GM21619 (cell line): Measurements from ENCODE around the gene HEPHL1.

Source experiments
- ATAC-seq: cut with Tn5 transposase; IDR thresholded peaks from one replicate; pipeline ENCODE4 v1.9.1; 2021; ENCODE audit not compliant: unreplicated experiment

Gene HEPHL1

DNA sequence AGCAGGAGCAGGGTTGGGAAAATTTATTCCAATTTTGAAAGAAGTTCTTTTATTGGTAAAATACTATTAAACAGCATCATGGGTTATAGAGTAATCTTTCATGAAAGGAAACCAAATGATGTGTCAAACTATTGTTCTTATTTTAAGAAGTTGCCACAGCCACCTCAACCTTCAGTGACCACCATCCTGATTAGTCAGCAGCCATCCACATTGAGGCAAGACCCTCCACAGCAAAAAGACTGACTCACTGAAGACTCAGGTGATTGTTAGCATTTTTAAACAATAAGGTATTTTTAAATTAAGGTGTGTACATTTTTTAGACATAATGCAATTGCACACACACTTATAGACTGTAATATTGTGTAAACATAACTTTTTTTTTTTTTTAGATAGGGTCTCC is 3.7 kb upstream of the HEPHL1 start:
- ATAC-seq: no peak

DNA sequence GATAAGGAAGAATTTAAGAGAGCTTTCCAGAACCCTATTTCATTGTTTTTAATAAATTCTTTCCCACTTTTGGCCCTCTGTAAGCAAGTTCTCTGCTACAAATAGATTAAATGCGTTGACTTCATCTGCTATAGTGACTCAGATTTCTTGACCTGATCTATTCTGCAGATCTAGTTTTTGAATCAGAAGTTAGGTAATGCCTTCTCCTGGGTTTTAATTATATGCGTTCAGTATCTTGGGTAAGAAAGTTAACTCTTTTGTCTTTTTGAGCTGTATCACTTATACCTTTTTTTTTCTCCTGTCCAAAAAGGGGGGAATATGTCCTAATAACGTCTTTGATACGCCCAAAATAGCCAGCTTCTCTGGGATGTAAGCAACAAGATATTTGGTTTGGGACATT is 2.4 kb upstream of the HEPHL1 start:
- no peak for ATAC-seq

DNA sequence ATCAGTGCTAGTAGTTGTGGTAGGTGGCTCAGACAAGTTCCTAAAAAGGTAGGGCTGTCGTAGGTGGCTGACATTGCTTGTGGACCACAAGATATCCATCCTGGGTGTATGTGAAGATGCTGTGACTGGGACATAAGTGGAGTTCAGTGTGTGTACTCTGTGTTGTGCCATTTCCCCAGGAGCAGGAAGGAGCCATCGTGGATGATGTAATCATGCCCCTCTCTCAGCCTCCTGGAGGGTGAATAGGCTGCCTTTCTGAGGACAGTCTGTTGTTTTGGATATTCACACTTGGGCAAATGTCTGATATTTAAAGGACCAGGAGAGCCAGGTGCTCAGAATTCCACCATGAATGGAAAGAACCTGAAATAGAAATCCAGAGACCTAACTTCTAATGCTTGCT is 2.7 kb downstream of the HEPHL1 start:
- ATAC-seq: no peak

DNA sequence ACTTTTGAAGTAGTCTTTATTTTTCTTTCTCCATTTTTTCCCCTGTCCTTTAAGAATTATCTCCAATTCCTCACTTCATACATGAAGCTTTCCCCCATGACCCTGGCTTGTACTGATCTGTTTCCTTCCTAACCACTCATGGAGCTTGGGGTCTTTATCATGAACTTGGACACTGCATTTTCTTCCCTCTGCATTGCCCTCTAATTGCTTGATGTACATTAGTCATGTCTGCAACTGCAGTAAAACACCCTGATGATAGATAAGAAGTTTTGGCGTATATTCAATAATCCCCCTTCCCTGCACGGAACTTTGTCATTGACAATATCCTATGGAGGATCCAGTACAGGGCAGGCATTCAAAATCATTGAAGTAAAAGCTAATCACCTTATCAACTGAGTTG is 3.4 kb downstream of the HEPHL1 start:
- ATAC-seq: no peak

DNA sequence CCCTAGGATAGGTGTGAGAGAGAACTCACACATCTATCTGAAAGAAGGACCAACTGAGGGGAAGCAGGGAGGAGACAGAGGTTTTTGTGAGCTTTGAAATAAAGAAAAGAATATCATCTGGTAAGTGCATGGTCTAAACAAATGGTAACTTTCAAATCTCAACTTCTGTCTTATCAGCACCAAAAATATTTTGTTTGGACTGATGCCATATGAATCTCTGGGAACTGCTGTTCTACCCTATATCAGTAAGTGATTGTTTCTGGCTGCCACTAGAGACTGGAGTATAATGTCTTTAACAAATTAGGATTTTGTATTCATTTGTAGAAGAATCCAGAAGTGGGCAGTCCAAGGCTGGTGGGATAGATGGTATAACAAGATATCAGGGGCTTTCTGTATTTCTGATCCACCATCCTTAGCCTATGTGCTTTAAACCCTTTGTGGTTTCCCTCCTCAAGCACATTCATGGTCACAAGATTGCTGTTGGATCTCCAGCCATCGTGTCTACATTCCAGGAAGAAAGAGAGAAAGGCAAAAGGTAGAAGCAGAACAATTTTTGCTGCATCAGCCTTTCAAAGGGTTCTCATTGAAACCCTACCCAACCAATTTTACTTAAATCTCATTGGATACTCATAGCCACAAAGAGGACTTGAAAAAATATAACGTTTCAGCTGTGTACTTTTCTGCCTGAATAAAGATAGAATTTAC is 4.7 kb downstream of the HEPHL1 start:
- no peak for ATAC-seq

DNA sequence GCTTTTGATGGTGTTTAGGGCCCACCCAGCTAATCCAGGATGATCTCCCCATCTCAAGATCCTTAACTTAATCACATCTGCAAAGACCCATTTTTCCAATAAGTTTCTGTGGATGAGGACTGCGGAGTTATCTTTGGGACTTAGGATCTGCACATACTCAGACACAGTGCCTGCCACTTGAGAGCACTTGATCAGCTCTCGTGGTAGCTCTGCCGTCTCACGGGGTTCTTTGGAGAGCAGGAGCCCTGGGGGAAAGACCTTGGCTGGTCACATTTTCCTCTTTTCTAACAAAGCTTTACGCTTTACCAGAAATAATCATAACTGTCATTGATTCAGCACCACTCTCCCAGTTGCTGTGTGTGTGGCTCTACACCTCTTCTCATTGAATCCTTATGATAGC is 6.1 kb downstream of the HEPHL1 start:
- no peak for ATAC-seq

DNA sequence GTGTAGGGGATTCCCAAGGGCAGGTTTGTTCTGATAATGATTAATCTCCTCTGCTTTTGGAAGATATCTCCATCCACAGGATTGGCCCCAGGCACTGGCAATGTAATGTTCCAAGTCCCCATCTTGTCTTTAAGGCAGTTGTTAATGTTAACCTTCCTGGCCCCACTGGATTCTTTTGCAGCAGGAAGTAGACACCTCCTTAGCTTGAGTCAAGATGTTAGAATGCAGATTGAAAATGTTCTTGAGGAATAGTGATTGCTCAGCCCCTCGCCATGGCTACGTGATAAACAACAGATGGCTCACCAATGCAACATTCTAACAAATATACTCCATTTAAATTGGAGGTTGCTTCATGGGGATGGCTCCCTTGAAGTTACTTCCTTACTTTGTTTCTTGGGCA is 7.3 kb downstream of the HEPHL1 start:
- ATAC-seq: no peak

DNA sequence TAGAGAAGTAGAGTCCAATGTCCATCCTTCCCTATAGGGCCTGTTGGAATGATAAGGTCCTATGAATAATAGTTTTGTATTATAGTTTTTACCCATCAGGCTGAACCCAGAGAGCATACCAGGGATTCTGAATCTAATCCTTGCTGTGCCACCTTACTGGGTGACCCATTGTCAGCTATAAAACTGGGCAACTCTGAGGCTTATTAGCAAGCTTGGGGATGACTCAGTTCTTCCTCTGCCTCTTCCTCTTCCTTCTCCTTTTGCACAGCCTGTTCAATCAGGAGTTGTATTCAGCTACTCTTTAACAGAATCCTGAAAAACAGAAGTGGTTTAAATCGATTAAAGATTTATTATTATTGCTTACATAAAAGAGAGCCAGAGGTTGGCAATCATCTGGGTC is 8.9 kb downstream of the HEPHL1 start:
- ATAC-seq: no peak

DNA sequence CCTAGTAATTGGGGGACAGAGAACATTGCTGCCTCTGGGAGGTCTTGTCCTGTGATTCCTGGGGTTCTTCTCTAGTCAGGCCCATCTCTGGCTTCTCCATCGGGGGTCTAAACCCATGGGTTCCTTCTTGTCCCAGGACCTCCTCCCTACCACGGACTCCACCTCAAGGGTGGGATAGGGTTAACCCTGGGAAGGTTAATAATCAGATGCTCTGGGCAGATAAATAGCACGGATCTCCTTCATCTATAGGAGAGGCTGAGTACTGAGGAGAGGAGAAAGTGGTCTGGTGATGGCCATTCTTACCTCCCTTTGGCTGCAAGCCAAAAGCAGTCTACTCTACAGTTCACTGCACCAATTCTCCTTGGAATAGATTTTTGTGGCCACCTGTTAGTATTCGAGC is 10.5 kb downstream of the HEPHL1 start:
- ATAC-seq: no peak

DNA sequence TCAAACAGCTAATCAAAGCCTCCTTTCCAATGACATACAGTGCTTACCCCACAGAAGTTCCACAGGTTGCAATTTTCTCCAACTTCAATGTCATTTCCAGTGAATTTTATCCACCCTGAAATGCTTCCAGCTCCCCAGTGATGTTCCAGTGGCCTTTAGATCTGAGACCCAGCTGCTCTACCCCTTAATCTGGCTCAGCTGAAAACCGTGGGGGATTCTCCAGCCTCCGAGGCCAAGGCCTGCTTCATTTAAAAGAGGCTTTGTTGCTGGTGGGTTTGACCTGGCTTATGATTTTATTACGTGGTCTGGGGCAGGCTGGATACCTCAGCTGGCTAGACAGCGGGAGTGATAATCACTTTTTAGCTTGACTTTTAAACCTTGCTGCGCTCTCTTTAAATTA is 10.9 kb downstream of the HEPHL1 start:
- no peak for ATAC-seq

DNA sequence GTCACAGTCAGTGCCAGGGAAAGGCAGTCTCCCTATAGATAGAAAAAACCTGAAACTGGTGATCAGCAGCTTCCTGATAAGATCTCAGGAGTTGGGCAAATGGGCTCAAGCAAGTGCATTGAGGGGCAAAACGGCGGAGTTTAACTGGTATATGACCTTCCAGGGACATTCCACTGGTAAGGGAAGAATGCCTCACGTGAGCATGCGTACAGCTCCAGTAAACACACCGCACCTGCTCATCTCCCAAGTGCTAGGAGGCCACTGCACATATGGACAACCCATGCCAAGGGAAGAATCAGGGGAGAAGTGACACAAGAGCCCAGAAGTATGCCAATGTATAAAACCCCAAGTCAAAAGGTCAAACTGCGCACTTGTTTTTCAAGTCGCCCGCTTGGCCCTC is 11.6 kb downstream of the HEPHL1 start:
- ATAC-seq: no peak

DNA sequence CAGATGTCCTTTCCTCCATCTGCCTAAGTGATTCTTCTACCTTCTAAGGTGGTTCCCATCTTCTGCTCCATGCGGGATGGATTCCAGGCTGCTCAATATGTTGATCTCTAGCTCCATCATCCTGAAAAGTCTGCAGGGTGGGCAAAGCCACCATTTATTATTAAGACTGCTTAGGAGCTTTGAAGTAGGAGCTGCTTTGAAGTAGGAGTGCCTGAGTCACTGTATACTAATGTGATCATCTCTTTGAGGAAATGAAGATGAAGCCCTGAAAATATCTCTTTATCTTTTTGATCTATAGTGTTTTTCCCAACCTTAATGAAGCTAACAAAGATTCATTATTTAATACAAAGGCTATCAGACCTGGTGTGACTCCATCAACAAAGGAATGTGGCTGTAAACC is 13.1 kb downstream of the HEPHL1 start:
- no peak for ATAC-seq

DNA sequence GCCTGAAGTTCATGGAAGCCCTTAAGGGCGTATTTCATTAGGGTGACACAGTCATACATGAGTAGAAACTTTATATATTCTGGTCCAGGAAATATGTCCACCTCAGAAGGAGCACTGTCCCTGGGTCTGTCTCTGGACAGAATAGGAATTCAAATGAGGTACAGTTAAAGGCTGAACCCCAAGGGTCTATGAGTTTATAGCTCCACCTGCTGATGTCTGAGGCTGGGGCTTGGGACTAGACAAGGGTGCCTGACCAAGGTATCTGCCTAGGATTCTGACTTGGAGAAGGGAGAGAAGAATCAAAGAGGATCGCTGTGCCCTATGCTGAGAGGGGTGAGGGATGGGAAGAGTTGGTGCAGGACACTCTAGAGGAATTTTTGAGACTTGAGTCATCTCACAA is 14.9 kb downstream of the HEPHL1 start:
- ATAC-seq: no peak

DNA sequence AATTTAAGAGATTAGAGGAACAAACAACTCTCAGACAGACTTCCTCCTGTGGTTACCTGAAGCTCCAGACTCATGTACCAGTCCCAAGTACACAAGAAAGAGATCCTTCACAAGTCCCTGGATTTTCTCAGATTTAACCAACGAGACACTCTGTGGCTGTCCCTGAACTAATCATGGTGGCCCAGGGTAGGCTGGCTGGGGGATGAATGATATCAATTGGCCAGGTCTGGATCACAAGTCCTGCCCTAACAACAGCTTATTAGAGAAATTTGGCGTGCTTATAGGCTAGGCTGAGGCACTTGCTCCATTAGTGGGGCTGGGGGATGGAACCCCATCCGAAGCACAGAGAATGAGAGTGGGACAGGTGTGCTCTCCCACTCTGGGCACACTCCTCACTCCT is 22.1 kb downstream of the HEPHL1 start:
- ATAC-seq: no peak

DNA sequence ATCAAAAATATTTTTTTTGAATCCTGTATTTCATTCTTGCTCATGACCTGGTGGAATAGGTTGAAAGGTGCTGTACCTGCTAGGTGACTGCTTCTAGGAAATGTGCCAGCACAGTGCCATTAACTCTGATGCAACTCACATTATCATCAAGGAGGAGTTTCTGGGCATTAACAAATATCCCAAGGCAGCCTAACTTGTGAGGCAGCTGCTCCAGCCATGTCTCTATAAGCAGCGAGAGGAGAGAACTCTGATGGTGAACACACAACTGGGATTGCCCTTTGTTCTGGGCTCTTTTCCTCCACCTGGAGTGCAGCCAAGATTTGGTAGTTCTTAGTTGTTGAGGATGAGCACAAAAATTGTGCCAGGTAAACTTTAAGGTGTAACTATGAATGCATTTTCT is 25.6 kb downstream of the HEPHL1 start:
- no peak for ATAC-seq

DNA sequence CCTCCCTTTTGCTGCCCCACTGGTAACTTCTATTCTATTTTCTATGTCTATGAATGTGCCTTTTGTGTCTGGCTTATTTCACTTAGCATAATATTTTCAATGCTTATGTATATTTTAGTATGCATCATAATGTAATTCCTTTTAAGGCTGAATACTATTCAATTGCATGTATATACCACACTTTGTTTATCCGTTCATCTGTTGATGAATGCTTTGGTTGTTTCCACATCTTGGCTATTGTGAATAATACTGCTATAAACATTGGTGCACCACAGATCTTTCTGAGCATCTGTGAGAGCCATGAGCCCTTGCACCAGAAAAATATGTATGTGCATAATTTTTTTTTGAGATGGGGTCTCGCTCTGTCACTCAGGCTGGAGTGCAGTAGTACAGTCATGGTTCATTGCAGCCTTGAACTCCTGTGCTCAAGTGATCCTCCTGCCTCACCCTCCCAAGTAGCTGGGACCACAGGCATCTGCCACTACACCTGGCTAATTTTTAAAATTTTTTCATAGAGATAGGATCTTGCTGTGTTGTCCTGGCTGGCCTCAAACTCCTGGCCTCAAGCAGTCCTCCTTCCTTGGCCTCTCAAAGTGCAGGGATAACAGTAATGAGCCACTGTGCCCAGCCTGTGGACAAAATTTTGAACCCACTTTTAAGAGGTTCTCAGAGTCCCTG is 27.0 kb downstream of the HEPHL1 start:
- no peak for ATAC-seq

DNA sequence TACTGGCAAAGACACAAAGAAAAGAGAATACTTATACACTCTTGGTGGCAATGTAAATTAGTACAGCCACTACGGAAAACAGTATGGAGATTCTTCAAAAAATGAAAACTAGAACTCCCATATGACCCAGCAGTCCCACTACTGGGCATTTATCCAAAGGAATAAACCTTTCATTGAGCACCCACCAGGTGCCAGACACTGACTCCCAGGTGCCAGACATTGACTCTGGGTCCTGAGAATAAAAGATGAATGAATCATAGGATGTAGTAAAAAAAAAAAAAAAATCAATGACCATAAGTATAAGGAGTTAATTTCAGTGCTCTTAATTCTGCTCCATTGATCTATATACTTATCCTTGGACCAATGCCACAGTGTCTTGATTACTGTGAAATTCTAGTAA is 28.2 kb downstream of the HEPHL1 start:
- ATAC-seq: no peak

DNA sequence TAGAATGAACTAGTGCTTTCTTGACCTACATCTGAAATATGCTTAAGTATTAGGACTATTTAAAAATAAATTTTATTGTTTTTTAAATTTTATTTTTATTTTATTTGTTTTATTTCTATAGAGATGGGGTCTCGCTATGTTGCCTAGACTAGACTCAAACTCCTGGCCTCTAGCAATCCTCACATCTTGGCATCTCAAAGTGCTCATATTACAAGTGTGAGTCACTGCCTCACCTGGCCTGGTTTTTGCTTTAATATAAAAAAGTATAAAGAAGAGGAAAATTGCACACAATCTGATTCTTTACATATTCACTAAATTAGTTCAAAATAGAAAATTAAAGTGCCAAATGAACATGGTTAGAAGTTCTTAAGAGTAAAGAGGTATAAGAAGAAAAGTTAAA is 37.5 kb downstream of the HEPHL1 start:
- ATAC-seq: no peak

DNA sequence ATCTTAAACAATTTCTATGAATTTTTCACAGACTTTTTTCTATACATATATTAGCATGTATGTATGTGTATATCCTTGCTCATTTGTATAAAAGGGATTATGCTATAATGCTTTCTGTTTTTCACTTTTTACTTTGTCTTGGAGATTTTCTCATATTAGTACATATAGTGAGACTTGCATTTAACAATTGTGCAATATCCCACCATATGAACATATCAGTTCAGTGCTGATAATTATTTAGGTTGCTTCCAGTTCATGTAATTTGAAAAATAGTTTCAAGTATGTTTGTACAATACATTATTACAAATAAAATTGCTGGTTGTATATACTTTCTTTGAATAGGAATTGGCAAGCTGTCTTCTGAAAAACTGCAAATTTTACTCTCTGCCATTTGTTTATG is 37.9 kb downstream of the HEPHL1 start:
- no peak for ATAC-seq

DNA sequence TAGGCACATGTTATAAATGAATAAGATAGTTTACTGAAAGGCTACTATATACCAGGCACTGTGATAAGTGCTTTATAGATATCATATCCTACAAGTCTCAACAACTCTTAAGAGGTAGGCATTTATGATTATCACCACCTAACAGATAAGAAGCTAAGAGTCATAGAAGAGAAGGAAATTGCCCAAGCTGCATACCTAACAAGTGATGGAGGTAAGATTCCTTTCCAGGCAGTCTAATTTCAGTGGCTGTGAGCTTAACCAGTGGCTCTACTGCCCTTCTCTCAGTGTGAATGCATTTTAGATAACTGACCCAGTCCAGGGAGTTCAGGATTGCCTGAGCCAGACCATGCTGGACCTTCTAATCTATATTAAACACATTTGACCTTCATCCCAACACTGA is 39.2 kb downstream of the HEPHL1 start:
- no peak for ATAC-seq

DNA sequence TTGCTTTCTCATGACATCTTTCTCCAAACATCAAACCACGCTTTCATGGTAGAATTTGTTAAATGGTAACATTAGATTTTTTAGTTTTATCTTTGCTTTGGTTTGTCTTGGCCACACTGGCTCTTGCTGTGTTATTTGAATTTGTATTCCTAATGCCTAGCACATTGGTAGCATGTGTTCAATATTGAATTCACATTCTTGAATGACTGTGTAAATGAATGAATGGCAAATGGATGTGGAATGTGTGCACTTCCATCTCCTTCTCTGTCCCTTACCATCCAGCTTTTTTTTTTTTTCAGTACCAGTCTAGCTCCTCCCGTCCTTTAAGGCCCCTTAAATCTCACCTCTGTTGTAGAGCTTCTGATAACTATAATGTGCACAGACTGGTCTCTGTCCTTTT is 41.2 kb downstream of the HEPHL1 start:
- ATAC-seq: no peak

DNA sequence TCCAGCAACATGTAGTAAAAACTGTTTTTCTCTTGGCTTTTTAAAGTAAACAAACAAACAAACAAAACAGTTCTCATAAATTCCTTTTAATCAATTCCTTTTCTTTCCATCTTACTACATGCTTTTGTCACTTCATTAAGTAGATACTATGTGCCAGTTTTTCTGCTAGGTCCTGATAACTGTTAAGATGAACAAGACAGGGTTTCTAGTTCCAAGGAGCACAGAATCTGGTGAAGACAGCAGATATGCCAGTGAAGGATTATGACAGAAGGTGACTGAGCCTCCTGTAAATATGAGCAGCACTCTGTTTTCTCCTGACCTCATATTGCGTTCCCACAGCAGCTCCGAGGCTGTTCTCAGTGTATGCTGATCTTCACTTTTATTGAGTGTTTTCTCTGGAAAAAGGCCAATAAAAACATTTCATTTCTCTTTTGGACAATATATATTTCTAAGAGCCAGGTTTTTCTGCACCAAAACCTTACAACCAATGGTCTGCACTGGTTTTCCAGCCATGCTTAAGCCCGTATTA is 45.8 kb downstream of the HEPHL1 start:
- no peak for ATAC-seq

DNA sequence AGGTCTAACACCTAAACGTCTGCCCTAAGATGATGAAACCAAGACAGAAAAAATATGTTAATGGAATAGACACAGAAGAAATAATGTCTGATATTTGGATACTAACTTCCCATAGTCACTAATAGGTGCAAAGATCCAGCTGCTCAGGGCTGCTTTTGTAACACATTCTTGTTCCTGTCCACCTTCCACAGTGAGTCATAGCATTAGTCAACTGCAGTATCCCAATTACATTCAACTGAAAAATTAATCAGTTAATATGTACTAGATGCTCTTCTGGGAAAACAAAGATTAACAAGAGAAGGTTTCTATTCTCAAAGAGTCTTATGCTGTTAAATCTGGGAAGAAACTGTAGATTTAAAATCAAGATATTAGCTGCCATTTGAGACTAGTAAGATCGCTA is 47.6 kb downstream of the HEPHL1 start:
- no peak for ATAC-seq
